Stimulated activated naive CD8-positive, alpha-beta T cell treated with anti-CD3 and anti-CD28 coated beads, Interleukin-15, Interleukin-2, amounts not matched to agents 100 ng/mL and 50 ng/mL, for 24 hours (primary cell): ENCODE data around the gene AKR7A3.
"Not testable (repeated sequence)": the region's sequence is repeated elsewhere in the genome, so short reads cannot be mapped to it uniquely, and the experiment has no call there.

ENCODE experiments used
- H3K27ac Mint-ChIP-seq: one replicate; pipeline ENCODE4 v1.8.0; 2021; ENCODE audit warnings: mild to moderate bottlenecking, mixed read lengths
- H3K27me3 Mint-ChIP-seq: one replicate; pipeline ENCODE4 v1.8.0; 2021; ENCODE audit warnings: mixed read lengths
- H3K36me3 Mint-ChIP-seq: one replicate; pipeline ENCODE4 v1.8.0; 2021; ENCODE audit warnings: low read depth, mixed read lengths
- H3K4me1 Mint-ChIP-seq: one replicate; pipeline ENCODE4 v1.8.0; 2021; ENCODE audit warnings: low read depth, mixed read lengths
- H3K4me3 Mint-ChIP-seq: one replicate; pipeline ENCODE4 v1.8.0; 2021; ENCODE audit warnings: mild to moderate bottlenecking, mixed read lengths
- H3K9me3 Mint-ChIP-seq: one replicate; pipeline ENCODE4 v1.8.0; 2021; ENCODE audit warnings: mixed read lengths

The AKR7A3 gene

GRCh38 chr1:19311931-19312781 lies 23.6 kb upstream of the AKR7A3 start, which contains the start of the genes AKR7A2 and SLC66A1:
Gene AKR7A2, minus strand, starts transcription at chr1:19312144. Its CDS starts 20 bp downstream, at chr1:19312124.
Gene SLC66A1, plus strand, starts transcription at chr1:19312326. Its CDS starts 5,352 bp downstream, at chr1:19317678.
- Mint-ChIP-seq H3K36me3 (peaks cover 6% of the 10 kb centered on the region), H3K4me3 (peak within 1 kb of the TSS; percentile 83), H3K9me3 (no peaks in the 10 kb centered on the region), H3K4me1 (peaks cover 51% of the 10 kb centered on the region), H3K27me3 (no peaks in the 10 kb centered on the region), H3K27ac (peak within 1 kb of the TSS; percentile 69)

GRCh38 chr1:19311503-19311930 lies 22.9 kb upstream of the AKR7A3 start:
- no peaks in the 10 kb centered on the region for H3K9me3 Mint-ChIP-seq
- H3K27me3 Mint-ChIP-seq, result no peaks in the 10 kb centered on the region
- H3K4me1 Mint-ChIP-seq, result peaks cover 51% of the 10 kb centered on the region
- H3K36me3 Mint-ChIP-seq, result peaks cover 6% of the 10 kb centered on the region
- peak overlapping the region; percentile 82 for H3K4me3 Mint-ChIP-seq
- peak overlapping the region; percentile 42 for H3K27ac Mint-ChIP-seq

GRCh38 chr1:19310720-19311502 lies 22.3 kb upstream of the AKR7A3 start:
- Mint-ChIP-seq H3K4me3 (peak overlapping the region; percentile 82), H3K27me3 (no peaks in the 10 kb centered on the region), H3K36me3 (peaks cover 6% of the 10 kb centered on the region), H3K9me3 (no peaks in the 10 kb centered on the region), H3K4me1 (peaks cover 45% of the 10 kb centered on the region), H3K27ac (peak overlapping the region; percentile 42)

- peaks cover 14% of the 10 kb centered on the region for H3K36me3 Mint-ChIP-seq
- H3K27ac Mint-ChIP-seq, result no peak overlapping the region
- H3K4me1 Mint-ChIP-seq, result peaks cover 36% of the 10 kb centered on the region
- H3K9me3 Mint-ChIP-seq, result no peaks in the 10 kb centered on the region
- no peak overlapping the region for H3K4me3 Mint-ChIP-seq
- no peaks in the 10 kb centered on the region for H3K27me3 Mint-ChIP-seq
Measured at GRCh38 chr1:19310061-19310460, 21.5 kb upstream of the AKR7A3 start.

GRCh38 chr1:19309123-19309813 lies 20.7 kb upstream of the AKR7A3 start:
- no peak overlapping the region for H3K27ac Mint-ChIP-seq
- H3K4me3 Mint-ChIP-seq, result no peak overlapping the region
- H3K27me3 Mint-ChIP-seq, result no peaks in the 10 kb centered on the region
- no peaks in the 10 kb centered on the region for H3K9me3 Mint-ChIP-seq
- peaks cover 28% of the 10 kb centered on the region for H3K4me1 Mint-ChIP-seq
- peaks cover 22% of the 10 kb centered on the region for H3K36me3 Mint-ChIP-seq

GRCh38 chr1:19308509-19308907 lies 19.9 kb upstream of the AKR7A3 start:
- Mint-ChIP-seq H3K4me3 (no peak overlapping the region), H3K27me3 (no peaks in the 10 kb centered on the region), H3K27ac (no peak overlapping the region), H3K9me3 (no peaks in the 10 kb centered on the region), H3K4me1 (peaks cover 25% of the 10 kb centered on the region), H3K36me3 (peaks cover 28% of the 10 kb centered on the region)

GRCh38 chr1:19307794-19308508 lies 19.4 kb upstream of the AKR7A3 start:
- Mint-ChIP-seq H3K4me3 (no peak overlapping the region), H3K9me3 (no peaks in the 10 kb centered on the region), H3K4me1 (peaks cover 19% of the 10 kb centered on the region), H3K27me3 (no peaks in the 10 kb centered on the region), H3K27ac (no peak overlapping the region), H3K36me3 (peaks cover 32% of the 10 kb centered on the region)

GRCh38 chr1:19306941-19307340 lies 18.4 kb upstream of the AKR7A3 start:
- Mint-ChIP-seq H3K27me3 (no peaks in the 10 kb centered on the region), H3K4me3 (no peak overlapping the region), H3K36me3 (peaks cover 38% of the 10 kb centered on the region), H3K9me3 (no peaks in the 10 kb centered on the region), H3K27ac (no peak overlapping the region), H3K4me1 (peaks cover 15% of the 10 kb centered on the region)

GRCh38 chr1:19305880-19306279 lies 17.3 kb upstream of the AKR7A3 start:
- Mint-ChIP-seq H3K36me3 (peaks cover 38% of the 10 kb centered on the region), H3K9me3 (no peaks in the 10 kb centered on the region), H3K27me3 (no peaks in the 10 kb centered on the region), H3K4me1 (peaks cover 10% of the 10 kb centered on the region), H3K27ac (no peak overlapping the region), H3K4me3 (no peak overlapping the region)

- H3K4me1 Mint-ChIP-seq, H3K4me3 Mint-ChIP-seq, H3K27ac Mint-ChIP-seq, H3K9me3 Mint-ChIP-seq, H3K27me3 Mint-ChIP-seq: not testable (repeated sequence)
- peaks cover 38% of the 10 kb centered on the region for H3K36me3 Mint-ChIP-seq
Measured at GRCh38 chr1:19304081-19304480, 15.5 kb upstream of the AKR7A3 start.

GRCh38 chr1:19300211-19300610 lies 11.6 kb upstream of the AKR7A3 start:
- Mint-ChIP-seq H3K4me3 (no peak overlapping the region), H3K9me3 (peaks cover 7% of the 10 kb centered on the region), H3K27ac (no peak overlapping the region), H3K36me3 (peaks cover 38% of the 10 kb centered on the region), H3K27me3 (no peaks in the 10 kb centered on the region), H3K4me1 (no peaks in the 10 kb centered on the region)

- Mint-ChIP-seq H3K36me3 (peaks cover 25% of the 10 kb centered on the region), H3K4me1 (no peaks in the 10 kb centered on the region), H3K4me3 (no peak overlapping the region), H3K27me3 (peaks cover 5% of the 10 kb centered on the region), H3K27ac (no peak overlapping the region), H3K9me3 (peaks cover 17% of the 10 kb centered on the region)
Measured at GRCh38 chr1:19294638-19295037, 6.1 kb upstream of the AKR7A3 start.

- peaks cover 3% of the 10 kb centered on the region for H3K36me3 Mint-ChIP-seq
- H3K27me3 Mint-ChIP-seq, result peaks cover 19% of the 10 kb centered on the region
- no peak overlapping the region for H3K27ac Mint-ChIP-seq
- H3K9me3 Mint-ChIP-seq, result peaks cover 3% of the 10 kb centered on the region
- H3K4me1 Mint-ChIP-seq, result peaks cover 8% of the 10 kb centered on the region
- peak overlapping the region; percentile 54 for H3K4me3 Mint-ChIP-seq
Measured at GRCh38 chr1:19289244-19289643, 674 bp upstream of the AKR7A3 start.

- Mint-ChIP-seq H3K27me3 (peaks cover 19% of the 10 kb centered on the region), H3K36me3 (no peaks in the 10 kb centered on the region), H3K27ac (no peak overlapping the region), H3K4me3 (no peak overlapping the region), H3K4me1 (peaks cover 8% of the 10 kb centered on the region), H3K9me3 (no peaks in the 10 kb centered on the region)
Measured at GRCh38 chr1:19287436-19288185, 959 bp downstream of the AKR7A3 start.
